ENCODE results near the gene ZBTB20.
"Not testable (repeated sequence)": the region's sequence is repeated elsewhere in the genome, so short reads cannot be mapped to it uniquely, and the experiment has no call there.

Gene ZBTB20

GRCh38 chr3:115146418-115147328 is at the start of gene ZBTB20:
ZBTB20 (minus strand) TSS chr3:115147288.
- in situ Hi-C loops (cut with MboI; ENCODE audit: low pct_unique_long_range_greater_than_20kb, low sequenced_read_pairs, unreplicated experiment) = no loop called here
- no peak for DNase-seq (ENCODE audit: low spot score)
- no peak for TF ChIP-seq CTCF (IDR thresholded peaks at IDR 0.05; ENCODE audit: extremely low read depth, insufficient read depth, missing control alignments)

GRCh38 chr3:115194476-115194875 is 47.4 kb upstream of the ZBTB20 start:
- in situ Hi-C loops (cut with MboI; ENCODE audit: low pct_unique_long_range_greater_than_20kb, low sequenced_read_pairs, unreplicated experiment) = no loop called here
- TF ChIP-seq CTCF (IDR thresholded peaks at IDR 0.05; ENCODE audit: extremely low read depth, insufficient read depth, missing control alignments) = no peak
- DNase-seq (ENCODE audit: low spot score) = no peak

- in situ Hi-C loops (cut with MboI; ENCODE audit: low pct_unique_long_range_greater_than_20kb, low sequenced_read_pairs, unreplicated experiment) = no loop called here
- no peak for DNase-seq (ENCODE audit: low spot score)
- TF ChIP-seq CTCF (IDR thresholded peaks at IDR 0.05; ENCODE audit: extremely low read depth, insufficient read depth, missing control alignments) = no peak
These were observed 43.7 kb upstream of the ZBTB20 start for GRCh38 chr3:115190747-115191146.

- DNase-seq (ENCODE audit: low spot score) = peak; percentile 65
- in situ Hi-C loops (cut with MboI; ENCODE audit: low pct_unique_long_range_greater_than_20kb, low sequenced_read_pairs, unreplicated experiment) = no loop called here
These were observed 40.2 kb upstream of the ZBTB20 start for GRCh38 chr3:115187149-115187757.

GRCh38 chr3:115186351-115187148 is 39.5 kb upstream of the ZBTB20 start:
- in situ Hi-C loops (cut with MboI; ENCODE audit: low pct_unique_long_range_greater_than_20kb, low sequenced_read_pairs, unreplicated experiment) = no loop called here
- no peak for TF ChIP-seq CTCF (IDR thresholded peaks at IDR 0.05; ENCODE audit: extremely low read depth, insufficient read depth, missing control alignments)
- peak; percentile 7 for DNase-seq (ENCODE audit: low spot score)

More at GRCh38 chr3:115187149-115187757, 40.2 kb upstream of the ZBTB20 start:
- TF ChIP-seq CTCF (IDR thresholded peaks at IDR 0.05; ENCODE audit: extremely low read depth, insufficient read depth, missing control alignments) = no peak

GRCh38 chr3:115184859-115185572 is 37.9 kb upstream of the ZBTB20 start:
- DNase-seq (ENCODE audit: low spot score); in situ Hi-C loops (cut with MboI; ENCODE audit: low pct_unique_long_range_greater_than_20kb, low sequenced_read_pairs, unreplicated experiment): not testable (repeated sequence)

GRCh38 chr3:115178930-115179329 is 31.8 kb upstream of the ZBTB20 start:
- in situ Hi-C loops (cut with MboI; ENCODE audit: low pct_unique_long_range_greater_than_20kb, low sequenced_read_pairs, unreplicated experiment); DNase-seq (ENCODE audit: low spot score): not testable (repeated sequence)
